ENCODE results near the gene ODC1.
"Not testable (repeated sequence)": the region's sequence is repeated elsewhere in the genome, so short reads cannot be mapped to it uniquely, and the experiment has no call there.

The ODC1 gene

GRCh38 chr2:10462178-10463083 is 14.3 kb upstream of the ODC1 start:
- TF ChIP-seq CTCF (IDR thresholded peaks at IDR 0.05; ENCODE audit: insufficient read depth, low read depth, low read length, missing control alignments): no peak
- DNase-seq (ENCODE audit: low read depth): no peak
- no peak overlapping the region for H3K4me3 ChIP-seq (ENCODE audit: low read length)

- H3K4me3 ChIP-seq (ENCODE audit: low read length): no peak overlapping the region
- no peak for TF ChIP-seq CTCF (IDR thresholded peaks at IDR 0.05; ENCODE audit: insufficient read depth, low read depth, low read length, missing control alignments)
- no peak for DNase-seq (ENCODE audit: low read depth)
Observed at GRCh38 chr2:10460366-10460796, 12.3 kb upstream of the ODC1 start.

GRCh38 chr2:10457846-10458598 is 9.9 kb upstream of the ODC1 start:
- peak; percentile 55 for DNase-seq (ENCODE audit: low read depth)
- no peak overlapping the region for H3K4me3 ChIP-seq (ENCODE audit: low read length)
- no peak for TF ChIP-seq CTCF (IDR thresholded peaks at IDR 0.05; ENCODE audit: insufficient read depth, low read depth, low read length, missing control alignments)

GRCh38 chr2:10457195-10457594 is 9.1 kb upstream of the ODC1 start:
- not testable (repeated sequence) for H3K4me3 ChIP-seq (ENCODE audit: low read length); DNase-seq (ENCODE audit: low read depth)

GRCh38 chr2:10454505-10454904 is 6.4 kb upstream of the ODC1 start:
- DNase-seq (ENCODE audit: low read depth): peak; percentile 35
- H3K4me3 ChIP-seq (ENCODE audit: low read length): no peak overlapping the region
- no peak for TF ChIP-seq CTCF (IDR thresholded peaks at IDR 0.05; ENCODE audit: insufficient read depth, low read depth, low read length, missing control alignments)

GRCh38 chr2:10453905-10454298 is 5.8 kb upstream of the ODC1 start:
- no peak for TF ChIP-seq CTCF (IDR thresholded peaks at IDR 0.05; ENCODE audit: insufficient read depth, low read depth, low read length, missing control alignments)
- no peak overlapping the region for H3K4me3 ChIP-seq (ENCODE audit: low read length)
- peak; percentile 77 for DNase-seq (ENCODE audit: low read depth)
